GM12874 (cell line): ENCODE results near the gene MIB2.

Experiments used
- TF ChIP-seq, protein P1 (sequence below): IDR thresholded peaks from 2 replicates; pipeline ENCODE4 v1.5.1; 2011; ENCODE audit warnings: low read depth, mild to moderate bottlenecking, control low read depth, low read length, moderate library complexity; ENCODE audit not compliant: insufficient read depth

The MIB2 gene

GRCh38 chr1:1615256-1616044 lies at the start of gene MIB2:
TSS of gene MIB2 (plus strand) at chr1:1615500. CDS start at chr1:1623453, 7,953 bp downstream.
- TF ChIP-seq, protein P1, sequence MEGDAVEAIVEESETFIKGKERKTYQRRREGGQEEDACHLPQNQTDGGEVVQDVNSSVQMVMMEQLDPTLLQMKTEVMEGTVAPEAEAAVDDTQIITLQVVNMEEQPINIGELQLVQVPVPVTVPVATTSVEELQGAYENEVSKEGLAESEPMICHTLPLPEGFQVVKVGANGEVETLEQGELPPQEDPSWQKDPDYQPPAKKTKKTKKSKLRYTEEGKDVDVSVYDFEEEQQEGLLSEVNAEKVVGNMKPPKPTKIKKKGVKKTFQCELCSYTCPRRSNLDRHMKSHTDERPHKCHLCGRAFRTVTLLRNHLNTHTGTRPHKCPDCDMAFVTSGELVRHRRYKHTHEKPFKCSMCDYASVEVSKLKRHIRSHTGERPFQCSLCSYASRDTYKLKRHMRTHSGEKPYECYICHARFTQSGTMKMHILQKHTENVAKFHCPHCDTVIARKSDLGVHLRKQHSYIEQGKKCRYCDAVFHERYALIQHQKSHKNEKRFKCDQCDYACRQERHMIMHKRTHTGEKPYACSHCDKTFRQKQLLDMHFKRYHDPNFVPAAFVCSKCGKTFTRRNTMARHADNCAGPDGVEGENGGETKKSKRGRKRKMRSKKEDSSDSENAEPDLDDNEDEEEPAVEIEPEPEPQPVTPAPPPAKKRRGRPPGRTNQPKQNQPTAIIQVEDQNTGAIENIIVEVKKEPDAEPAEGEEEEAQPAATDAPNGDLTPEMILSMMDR = no peak

DNA sequence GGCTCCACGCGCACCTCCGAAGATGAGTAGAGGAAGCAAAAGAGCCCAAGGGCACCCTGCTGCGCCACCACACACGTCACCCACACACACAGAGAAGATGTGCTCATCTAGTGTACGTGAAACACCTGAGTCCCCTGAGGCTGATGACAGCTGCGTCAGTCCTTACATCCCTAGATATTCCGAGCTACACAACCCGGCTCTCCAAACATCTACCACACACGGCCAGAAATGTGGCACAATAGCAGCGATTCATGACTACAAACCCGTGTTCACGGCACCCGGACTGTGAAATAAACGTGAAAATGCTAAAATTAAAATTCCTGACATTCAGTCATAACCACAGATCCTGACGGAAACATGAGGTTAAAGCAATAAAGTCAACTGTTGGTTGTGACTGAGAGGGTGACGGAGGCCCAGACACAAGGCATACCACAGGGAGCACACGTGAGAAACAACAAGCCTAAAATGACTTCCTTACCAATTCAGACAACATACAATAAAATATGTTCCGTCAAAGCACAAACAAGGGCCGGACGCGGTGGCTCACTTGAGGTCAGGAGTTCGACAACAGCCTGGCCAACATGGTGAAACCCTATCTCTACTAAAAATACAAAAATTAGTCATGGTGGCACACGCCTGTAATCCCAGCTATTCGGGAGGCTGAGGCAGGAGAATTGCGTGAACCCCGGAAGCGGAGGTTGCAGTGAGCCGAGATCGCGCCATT lies 48.0 kb upstream of the MIB2 start:
- TF ChIP-seq, protein P1 = no peak

DNA sequence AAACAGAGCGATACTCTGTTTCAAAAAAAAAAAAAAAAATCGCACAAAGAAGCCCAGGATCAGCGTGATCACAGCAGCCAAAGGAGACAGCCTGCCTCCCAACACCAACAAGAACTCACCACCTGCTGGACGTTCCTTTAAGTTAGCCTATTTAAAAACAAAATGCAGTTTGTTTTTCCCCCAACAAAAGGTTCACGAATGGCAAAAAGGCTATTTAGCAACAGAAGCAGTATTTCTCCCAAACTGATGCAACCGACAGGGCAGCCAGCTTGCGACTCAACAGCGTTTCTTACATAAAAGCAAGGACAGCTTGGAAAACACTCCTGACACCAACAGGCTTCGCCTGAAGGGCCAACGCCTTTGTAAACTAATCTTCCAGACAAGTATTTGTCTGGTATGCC lies 47.4 kb upstream of the MIB2 start:
- TF ChIP-seq, protein P1 = no peak

- TF ChIP-seq, protein P1 = no peak
Measured at GRCh38 chr1:1569341-1569740, 46.0 kb upstream of the MIB2 start.

DNA sequence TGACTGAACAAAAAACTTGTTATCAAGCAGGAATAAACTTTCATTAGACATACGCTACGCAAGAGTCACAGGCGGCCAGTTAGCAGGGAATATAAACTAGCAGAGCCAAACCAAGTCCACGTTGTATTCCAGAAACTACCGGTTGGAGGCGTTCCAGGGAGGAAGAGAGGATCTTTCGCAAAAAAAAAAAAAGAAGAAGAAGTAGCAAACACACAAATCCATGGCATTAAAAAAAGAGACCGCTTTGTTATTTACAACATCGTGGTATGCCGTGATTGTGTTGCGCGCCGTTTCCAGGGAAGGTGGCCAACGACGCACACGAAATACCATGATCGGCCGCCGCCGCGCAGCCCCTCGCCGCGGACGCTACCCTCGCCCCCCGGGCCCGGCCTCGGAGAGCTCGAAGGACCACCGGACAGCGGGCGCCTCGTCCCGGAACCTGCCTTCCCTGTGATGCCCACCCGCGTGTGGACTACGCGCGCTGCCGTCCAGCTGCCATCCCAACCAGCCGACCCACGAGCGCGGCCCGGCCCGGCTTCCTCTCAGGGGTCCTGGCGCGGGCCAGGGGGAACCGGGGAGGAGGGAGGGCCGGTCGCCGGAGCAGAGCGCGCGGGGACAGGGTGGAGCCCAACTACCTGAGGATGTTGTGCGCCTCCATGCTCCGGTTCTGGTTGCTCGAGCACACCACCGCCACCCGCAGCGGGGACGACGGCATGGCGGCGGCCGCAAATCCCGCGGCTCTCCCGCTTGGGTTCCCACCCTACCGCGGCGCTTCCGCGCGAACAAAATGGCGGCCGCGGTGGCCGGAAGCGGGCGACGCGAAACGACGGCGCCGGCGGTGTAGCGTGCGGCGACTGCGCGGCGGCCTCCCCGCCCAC lies 41.2 kb upstream of the MIB2 start:
- TF ChIP-seq, protein P1 = 0 out of 2 replicates have a peak, but pooled peaks have one; percentile 4

GRCh38 chr1:1574721-1575537 lies 40.4 kb upstream of the MIB2 start, which contains the start of gene SSU72:
TSS of gene SSU72 (minus strand) at chr1:1574863. CDS start at chr1:1574557, 306 bp downstream.
- TF ChIP-seq, protein P1 = no peak
